ENCODE measurements around the gene PARP2. TPM values are rescaled to one million over a fixed set of nuclear protein-coding genes. Genes with fewer than 3 reads are reported as not detected.

Gene PARP2
- total and polyA plus RNA-seq, 2 of the 8 experiments (the other 6 are each of a cell fraction or from before 2014, with no cell fraction given), result 27.7 to 41.7 TPM

DNA sequence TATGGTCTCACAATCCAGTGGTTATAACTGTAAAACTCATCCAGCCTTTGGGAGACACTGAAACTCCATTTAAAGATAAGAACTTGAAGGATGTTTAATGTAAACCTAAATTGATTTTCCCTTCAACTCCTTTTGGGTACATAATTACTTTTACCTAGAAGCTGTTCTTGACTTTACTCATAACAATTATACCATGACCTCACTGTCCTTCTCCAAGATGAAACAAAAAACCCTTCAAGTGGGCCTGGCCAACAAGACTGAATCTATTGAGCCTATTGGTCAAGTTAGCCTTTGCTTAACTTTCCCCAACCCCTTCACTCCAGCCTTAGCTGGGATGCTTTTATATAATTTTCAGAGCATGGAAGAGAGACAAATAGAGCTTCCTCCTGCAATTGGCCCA lies 22.5 kb downstream of the PARP2 start (continued):
- TF ChIP-seq CTBP2 (IDR thresholded peaks at IDR 0.05; ENCODE audit: borderline replicate concordance, insufficient read depth, insufficient read length, low read length) (no peak), ATF3 (IDR thresholded peaks at IDR 0.05; ENCODE audit: insufficient read depth, low read depth, low read length) (no peak), SP1 (IDR thresholded peaks at IDR 0.05; ENCODE audit: low read depth, low read length) (no peak)

Data from H1 (cell line).